ENCODE measurements around the gene ENO2.
"Not testable (repeated sequence)": the region's sequence is repeated elsewhere in the genome, so short reads cannot be mapped to it uniquely, and the experiment has no call there.

The ENO2 gene

DNA sequence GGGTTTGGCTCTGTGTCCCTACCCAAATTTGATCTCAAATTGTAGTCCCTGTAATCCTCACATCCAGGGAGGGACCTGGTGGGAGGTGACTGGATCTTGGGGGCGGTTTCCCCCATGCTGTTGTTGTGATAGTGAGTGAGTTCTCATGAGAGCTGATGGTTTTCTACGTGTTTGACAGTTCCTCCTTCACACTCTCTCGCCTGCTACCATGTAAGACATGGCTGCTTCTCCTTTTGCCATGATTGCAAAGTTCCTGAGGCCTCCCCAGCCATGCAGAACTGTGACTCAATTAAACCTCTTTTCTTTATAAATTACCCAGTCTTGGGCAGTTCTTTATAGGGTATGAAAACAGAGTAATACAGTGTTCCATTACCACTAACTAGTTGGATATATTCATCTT, 20.1 kb upstream of the ENO2 start:
- no peak for DNase-seq
- no peak for TF ChIP-seq GATA1 (IDR thresholded peaks at IDR 0.05; ENCODE audit: low read depth, low read length)
- TF ChIP-seq POLR2A (IDR thresholded peaks at IDR 0.05; ENCODE audit: low read length), result no peak

DNA sequence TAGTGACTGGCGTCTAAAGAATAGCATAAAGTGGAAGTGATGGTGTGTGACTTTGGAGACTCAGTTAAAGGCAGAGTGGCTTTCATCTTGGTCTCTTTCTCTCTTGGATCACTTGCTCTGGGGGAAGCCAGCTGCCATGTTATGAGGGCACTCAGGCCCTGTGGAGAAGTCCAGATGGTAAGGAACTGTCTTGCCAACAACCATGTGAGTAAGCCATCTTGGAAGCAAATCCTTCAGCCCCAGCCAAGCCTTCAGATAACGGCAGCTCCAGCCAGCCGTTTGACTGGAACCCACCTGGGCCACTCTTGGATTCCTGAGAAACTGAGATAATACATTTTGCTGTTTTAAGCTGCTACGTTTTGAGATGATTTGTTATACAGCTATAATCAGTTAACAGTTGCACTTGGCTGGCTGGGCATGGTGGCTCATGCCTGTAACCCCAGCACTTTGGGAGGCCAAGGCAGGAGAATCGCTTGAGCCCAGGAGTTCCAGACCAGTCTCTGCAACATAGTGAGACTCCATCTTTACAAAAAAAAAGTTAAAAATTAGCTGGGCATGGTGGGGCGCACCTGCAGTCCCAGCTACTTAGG, 17.4 kb upstream of the ENO2 start:
- TF ChIP-seq POLR2A (IDR thresholded peaks at IDR 0.05; ENCODE audit: low read length), result no peak
- DNase-seq, result no peak

DNA sequence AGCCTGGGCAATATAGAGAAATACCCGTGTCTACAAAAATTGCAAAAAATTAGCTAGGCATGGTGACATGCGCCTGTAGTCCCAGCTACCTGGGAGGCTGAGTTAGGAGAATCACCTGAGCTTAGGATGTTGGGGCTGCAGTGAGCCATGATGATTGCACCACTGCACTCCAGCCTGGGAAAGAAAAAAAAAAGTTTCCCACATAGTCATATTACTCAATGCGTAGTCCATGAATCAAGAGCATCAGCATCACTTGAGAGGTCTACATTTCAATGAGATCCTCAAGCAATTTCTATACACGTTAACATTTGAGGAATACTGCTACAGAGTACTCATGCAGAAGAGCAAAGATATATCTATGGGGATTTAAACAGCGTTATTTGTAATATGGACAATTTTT, 15.0 kb upstream of the ENO2 start:
- no peak for DNase-seq

DNA sequence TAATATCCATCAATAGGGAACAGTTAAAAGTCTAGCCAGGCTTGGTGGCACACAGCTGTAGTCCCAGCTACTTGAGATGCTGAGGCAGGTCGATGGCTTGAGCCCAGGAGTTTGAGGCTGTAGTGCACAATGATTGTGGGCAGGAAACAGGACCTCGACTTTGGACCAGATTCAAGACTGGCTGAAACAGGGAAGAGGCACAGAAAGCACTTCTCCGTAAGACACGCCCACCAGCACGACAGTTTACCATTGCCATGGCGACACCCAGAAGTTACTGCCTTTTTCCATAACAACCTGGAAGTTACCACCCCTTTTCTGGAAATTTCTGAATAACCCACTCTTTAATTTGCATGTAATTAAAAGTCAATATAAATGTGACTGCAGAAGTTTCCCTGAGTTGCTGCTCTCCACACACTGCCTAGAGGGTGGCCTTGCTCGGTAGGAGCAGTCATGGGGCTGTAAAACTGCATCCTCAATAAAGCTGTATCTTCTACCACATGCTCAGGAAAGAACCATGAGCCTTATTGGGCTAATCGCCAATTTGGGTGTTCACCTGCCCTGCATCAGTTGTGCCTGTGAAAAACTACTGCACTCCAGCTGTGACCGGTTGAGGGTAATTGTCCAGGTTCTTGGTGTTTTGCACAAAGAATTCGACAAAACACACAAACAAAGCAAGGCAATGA, 14.4 kb upstream of the ENO2 start:
- DNase-seq, result peak; percentile 49 to 70
- TF ChIP-seq GATA1 (IDR thresholded peaks at IDR 0.05; ENCODE audit: low read depth, low read length), result no peak
- peak; percentile 32 for TF ChIP-seq POLR2A (IDR thresholded peaks at IDR 0.05; ENCODE audit: low read length)

More for the DNA sequence above, 15.0 kb upstream of the ENO2 start:
- TF ChIP-seq GATA1 (IDR thresholded peaks at IDR 0.05; ENCODE audit: low read depth, low read length) (no peak), POLR2A (IDR thresholded peaks at IDR 0.05; ENCODE audit: low read length) (no peak)

DNA sequence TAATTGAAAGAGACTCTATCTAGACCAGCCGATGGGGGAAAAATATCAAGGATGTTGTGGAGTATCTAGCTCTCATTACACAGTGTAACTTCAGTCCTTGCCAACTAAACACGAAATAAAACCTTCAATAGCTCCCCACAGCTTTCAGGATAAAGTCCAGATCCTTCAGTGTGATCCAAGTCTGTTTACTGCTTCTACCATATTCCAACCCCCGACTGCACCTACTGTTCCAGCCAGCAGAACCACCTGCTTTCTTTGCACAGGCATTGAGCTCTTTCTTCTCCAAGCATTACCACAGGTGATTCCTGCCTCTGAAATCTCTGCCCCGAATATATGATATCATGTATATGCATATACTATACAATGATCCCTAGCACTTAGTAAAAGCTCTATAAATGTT, 11.9 kb upstream of the ENO2 start:
- no peak for DNase-seq
- TF ChIP-seq GATA1 (IDR thresholded peaks at IDR 0.05; ENCODE audit: low read depth, low read length) (no peak), POLR2A (IDR thresholded peaks at IDR 0.05; ENCODE audit: low read length) (no peak)

DNA sequence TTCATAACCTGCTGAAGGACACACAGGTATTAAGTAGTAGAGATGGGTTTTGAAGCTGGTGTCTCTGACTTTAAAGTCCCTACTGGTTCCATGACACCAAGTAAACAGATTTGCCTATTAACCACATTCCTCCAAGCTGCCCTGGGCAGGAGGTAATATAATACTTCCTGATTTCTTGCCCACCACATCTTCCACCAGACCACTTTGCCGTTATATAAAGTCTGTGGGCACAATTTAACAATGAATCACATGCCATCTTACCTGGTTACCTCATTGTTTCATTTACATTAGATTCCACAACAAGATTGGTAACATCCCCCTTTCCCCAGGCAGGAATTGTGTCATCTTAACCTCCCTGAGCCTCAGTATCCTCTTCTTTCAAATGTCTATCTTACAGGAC, 10.7 kb upstream of the ENO2 start:
- DNase-seq, result no peak
- TF ChIP-seq GATA1 (IDR thresholded peaks at IDR 0.05; ENCODE audit: low read depth, low read length) (no peak), POLR2A (IDR thresholded peaks at IDR 0.05; ENCODE audit: low read length) (no peak)

DNA sequence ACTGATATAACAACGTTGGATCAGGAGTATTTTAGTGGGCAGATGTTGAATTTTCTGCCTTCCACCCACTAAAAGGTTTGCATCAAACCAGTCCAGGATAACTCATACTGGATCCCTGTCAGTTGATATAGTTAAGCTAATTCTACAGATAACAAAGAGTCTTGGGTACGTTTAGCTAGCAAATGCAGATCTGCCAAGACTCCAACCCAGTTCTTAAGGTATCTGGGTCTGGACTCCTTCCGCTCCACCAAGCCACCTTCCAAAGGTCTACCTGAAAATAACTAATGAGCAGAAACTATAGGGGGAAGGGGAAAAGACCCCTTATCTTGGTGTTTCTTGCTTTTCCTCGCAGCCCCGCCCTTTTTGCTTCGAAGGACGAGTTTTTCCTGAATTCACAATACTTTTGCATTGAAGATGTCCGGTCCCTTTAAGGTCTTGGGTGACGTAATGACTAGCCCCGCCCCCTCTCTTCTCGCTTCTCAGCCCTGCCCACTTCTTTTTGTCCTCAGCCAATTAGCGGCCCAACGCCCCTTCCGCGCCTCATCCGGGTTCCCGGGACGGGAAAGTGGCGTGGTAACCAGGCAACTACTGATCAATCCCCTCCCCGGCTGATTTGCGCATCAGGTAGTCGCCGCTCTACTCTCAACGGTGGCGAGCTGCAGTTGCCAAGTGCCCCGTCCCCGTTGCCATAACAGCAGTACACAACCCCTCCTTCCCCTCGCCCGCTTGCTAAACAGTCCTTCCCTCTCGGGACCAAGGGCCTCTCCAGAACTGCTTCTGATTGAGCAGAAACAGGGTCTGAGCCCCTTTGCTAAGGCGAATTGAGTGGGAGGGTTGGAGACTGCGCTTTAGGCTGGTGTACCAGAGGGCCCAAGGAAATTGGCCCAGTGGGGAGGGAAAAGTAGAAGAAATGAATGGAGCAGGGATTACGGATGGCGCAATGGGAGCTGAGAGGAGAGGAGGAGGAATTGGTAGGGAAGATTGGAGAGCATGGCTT, 9.8 kb upstream of the ENO2 start, which contains the start of gene LRRC23:
TSS of gene LRRC23 (plus strand) at position 543 of the 997 bp plus-strand sequence. CDS start 812 bp downstream, outside the sequence.
- TF ChIP-seq GATA1 (IDR thresholded peaks at IDR 0.05; ENCODE audit: low read depth, low read length) (no peak), POLR2A (IDR thresholded peaks at IDR 0.05; ENCODE audit: low read length) (peak; percentile 71)
- DNase-seq, result peak; percentile 96 to 97

DNA sequence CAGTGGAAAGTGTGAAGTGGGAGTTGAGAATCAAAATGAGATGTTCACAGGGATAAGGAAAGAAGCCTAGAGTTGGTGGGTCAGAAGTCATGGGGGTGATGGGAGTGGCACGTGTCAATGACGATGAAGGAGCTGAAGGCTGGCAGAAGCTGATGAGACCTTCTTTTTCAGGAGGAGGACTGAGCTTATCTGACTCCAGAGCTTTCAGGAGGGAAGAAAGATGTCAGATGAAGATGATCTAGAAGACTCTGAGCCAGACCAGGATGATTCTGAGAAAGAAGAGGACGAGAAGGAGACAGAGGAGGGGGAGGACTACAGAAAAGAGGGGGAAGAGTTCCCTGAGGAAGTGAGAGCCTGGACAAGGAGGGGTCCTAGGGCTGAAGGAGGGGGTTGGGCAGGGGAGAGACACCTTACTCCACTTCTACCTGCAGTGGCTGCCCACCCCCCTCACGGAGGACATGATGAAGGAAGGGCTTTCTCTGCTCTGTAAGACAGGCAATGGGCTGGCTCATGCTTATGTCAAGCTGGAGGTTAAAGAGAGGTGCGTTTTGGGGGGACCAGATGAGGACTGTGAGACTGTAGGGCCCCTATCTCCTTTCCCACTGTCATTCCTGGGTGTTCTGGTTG, 8.9 kb upstream of the ENO2 start:
- no peak for TF ChIP-seq GATA1 (IDR thresholded peaks at IDR 0.05; ENCODE audit: low read depth, low read length)
- TF ChIP-seq POLR2A (IDR thresholded peaks at IDR 0.05; ENCODE audit: low read length), result no peak

DNA sequence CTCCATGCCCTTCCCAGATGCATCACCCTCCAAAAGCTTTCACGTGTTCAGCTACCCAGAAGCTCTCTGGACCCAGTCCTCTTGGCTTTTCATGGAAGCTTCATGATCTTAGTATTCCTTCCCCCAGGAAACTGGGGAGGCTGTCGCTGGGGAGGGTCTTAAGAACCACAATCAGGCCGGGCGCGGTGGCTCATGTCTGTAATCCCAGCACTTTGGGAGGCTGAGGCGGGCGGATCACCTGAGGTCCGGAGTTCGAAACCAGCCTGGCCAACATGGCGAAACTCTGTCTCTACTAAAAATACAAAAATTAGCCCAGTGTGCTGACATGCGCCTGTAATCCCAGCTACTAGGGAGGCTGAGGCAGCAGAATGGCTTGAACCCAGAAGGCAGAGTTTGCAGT, 6.2 kb upstream of the ENO2 start:
- DNase-seq, result not testable (repeated sequence)

More for the DNA sequence above, 8.9 kb upstream of the ENO2 start:
- peak; percentile 38 to 58 for DNase-seq

DNA sequence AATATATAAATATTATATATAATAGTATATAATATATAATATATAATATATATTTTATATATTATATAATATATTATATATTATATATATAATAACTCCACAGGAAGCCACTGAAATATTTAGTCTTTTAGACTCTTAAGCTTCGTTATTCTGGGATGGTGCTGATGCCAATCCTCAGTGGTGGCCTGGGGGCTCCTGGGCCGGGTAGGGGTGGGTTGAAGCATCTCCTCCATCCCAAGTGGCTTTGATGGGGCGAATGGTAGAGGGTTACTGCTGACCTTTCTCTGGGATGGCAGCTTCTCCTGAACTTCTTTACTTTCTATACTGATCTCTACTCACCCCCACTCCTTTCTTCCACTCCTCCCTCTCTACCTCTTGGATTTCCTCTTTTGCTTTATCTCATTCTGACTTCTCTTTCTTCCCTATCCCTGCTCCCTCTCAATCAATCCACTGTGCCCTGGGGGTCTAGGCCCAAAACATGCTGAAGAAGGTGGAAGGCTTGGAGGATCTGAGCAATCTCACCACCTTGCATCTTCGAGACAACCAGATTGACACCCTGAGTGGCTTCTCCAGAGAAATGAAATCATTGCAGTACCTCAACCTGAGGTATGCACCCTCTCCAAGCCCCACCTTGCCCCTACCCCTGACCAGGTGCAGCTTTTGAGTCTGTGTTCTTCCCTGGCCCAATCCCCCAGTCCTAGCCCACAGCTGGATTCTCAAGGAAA, 4.8 kb upstream of the ENO2 start:
- no peak for DNase-seq
- TF ChIP-seq POLR2A (IDR thresholded peaks at IDR 0.05; ENCODE audit: low read length) (no peak), GATA1 (IDR thresholded peaks at IDR 0.05; ENCODE audit: low read depth, low read length) (no peak)

DNA sequence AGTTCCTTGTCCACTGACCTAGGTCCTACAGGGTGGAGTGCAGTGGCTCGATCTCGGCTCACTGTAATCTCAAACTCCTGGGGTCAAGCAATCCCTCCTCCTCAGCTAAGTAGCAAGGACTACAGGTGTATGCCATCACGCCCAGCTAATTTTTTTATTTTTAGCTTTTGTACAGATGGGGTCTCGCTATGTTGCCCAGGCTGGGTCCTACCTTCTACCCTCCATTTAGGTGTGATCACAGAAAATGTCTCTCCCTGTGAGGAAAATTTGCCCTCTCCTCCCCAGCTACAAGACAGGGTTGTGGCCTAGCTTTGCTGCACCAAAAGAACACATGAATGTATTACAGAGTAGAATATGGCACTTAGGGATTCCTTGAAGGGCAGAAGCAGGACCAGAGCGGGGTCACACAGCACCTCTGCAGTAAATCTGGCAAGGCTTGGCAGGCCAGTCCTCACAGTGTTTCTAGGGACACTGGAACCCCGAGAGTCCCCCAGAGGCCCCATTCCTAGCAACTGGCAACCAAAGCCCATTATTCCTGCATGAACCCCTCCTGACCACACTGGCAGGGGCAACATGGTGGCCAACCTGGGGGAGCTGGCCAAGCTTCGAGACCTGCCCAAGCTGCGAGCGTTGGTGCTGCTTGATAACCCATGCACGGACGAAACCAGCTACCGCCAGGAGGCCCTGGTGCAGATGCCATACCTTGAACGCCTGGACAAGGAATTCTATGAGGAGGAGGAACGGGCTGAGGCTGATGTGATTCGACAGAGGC, 2.0 kb upstream of the ENO2 start:
- no peak for DNase-seq
- TF ChIP-seq POLR2A (IDR thresholded peaks at IDR 0.05; ENCODE audit: low read length), result no peak
- TF ChIP-seq GATA1 (IDR thresholded peaks at IDR 0.05; ENCODE audit: low read depth, low read length), result no peak

DNA sequence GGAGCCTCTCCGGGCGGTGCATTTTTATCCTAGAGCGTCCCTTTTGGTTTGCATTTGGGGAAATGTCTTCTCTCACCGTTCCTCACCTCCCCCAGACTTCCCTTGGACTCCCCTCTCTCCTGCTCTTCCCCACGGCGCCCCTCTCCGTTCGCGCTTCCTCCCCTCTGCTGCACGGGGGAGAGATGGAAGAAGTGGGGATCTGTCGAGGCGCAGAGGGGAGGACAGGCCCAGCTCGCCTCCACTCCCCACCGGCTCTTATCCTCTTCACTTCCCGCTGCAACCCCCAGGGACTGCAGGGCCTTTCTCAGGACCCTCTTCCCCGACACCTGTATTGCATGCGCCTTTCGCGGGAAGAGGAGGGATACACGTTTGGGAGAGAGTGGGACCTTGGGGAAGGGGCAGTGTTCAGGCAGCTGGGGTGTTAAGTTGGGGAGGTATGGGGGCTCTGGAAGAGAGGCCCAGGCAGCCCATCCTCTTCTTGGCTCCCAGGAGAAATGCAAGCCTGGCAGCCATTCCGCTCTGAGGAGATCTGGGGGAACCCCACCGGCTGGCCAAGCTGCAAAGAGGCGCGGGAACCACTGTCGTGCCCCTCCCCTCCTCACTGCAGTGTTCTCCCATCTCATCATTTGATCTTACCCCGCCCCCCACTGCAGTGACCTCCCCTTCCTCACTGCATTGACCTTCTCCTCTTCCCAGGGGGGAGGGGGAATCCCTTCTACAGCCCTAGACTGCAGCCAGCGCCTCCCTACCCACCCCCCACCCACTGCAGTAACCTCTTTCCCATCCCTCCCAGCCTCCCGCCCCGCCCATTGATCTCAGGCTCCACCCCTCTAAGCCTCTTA, 788 bp downstream of the ENO2 start:
- TF ChIP-seq GATA1 (IDR thresholded peaks at IDR 0.05; ENCODE audit: low read depth, low read length) (no peak), POLR2A (IDR thresholded peaks at IDR 0.05; ENCODE audit: low read length) (no peak)
- DNase-seq, result peak; percentile 57 to 68

Data from erythroblast (primary cell).